HEK293 (cell line): ENCODE measurements around the gene CCDC170.

Experiments
- CTCF ChIA-PET: fragments of 350-600 bp; formaldehyde crosslinking; extraction: SDS; loops from one replicate; lab custom pipeline; 2021; ENCODE audit warnings: antibody characterized with exemption; lab: Yijun Ruan, JAX
- POLR2A ChIA-PET: fragments of 300-600 bp; formaldehyde crosslinking; extraction: SDS; loops from one replicate; lab custom pipeline; 2020; ENCODE audit warnings: antibody characterized with exemption, inconsistent platforms; lab: Yijun Ruan, JAX
- H3K27ac ChIP-seq: fragments of 200-500 bp; sonication (Bioruptor generic); 2 replicates; pipeline ENCODE4 v1.5.1; 2014; ENCODE audit warnings: low read depth, low read length, control low read depth, inconsistent platforms; ENCODE audit errors: extremely low read depth
- H3K36me3 ChIP-seq, 2 experiments: fragments of 200-500 bp in 1 of 2; sonication (Bioruptor generic) in 1 of 2; 1 replicate in 1 of 2; 2 replicates in 1 of 2; pipeline ENCODE4 v1.5.1; 2014 to 2017; ENCODE audit warnings: inconsistent platforms in 2 of 2, low read length in 2 of 2; ENCODE audit not compliant: control insufficient read depth in 2 of 2, insufficient read depth in 1 of 2
- H3K4me1 ChIP-seq: fragments of 200-500 bp; sonication (Bioruptor generic); 2 replicates; pipeline ENCODE4 v1.5.1; 2014; ENCODE audit warnings: mild to moderate bottlenecking, low read length, inconsistent platforms; ENCODE audit not compliant: control insufficient read depth, insufficient read depth
- H3K4me3 ChIP-seq: 2 replicates; pipeline ENCODE4 v1.5.1; 2011; ENCODE audit warnings: low read depth, mild to moderate bottlenecking, control low read depth, low read length, moderate library complexity
- H3K9me3 ChIP-seq: fragments of 200-500 bp; sonication (Bioruptor generic); 2 replicates; pipeline ENCODE4 v1.5.1; 2014; ENCODE audit warnings: low read depth, low read length, inconsistent platforms; ENCODE audit not compliant: control insufficient read depth, insufficient read depth
- GFI1B ChIP-seq: fragments of 450-650 bp; formaldehyde crosslinking; IDR thresholded peaks from 2 replicates; pipeline ENCODE4 v1.5.1; 2016; ENCODE audit warnings: missing biosample characterization, missing genetic modification characterization
- HOXC10 ChIP-seq: sonication (generic); formaldehyde crosslinking; IDR thresholded peaks from 2 replicates; pipeline ENCODE4 v1.8.1; 2023; ENCODE audit warnings: mild to moderate bottlenecking, missing genetic modification reagents
- ZBTB1 ChIP-seq: fragments of 450-650 bp; formaldehyde crosslinking; IDR thresholded peaks from 2 replicates; pipeline ENCODE4 v1.5.1; 2016; ENCODE audit warnings: missing biosample characterization, missing genetic modification characterization
- ZBTB20 ChIP-seq: fragments of 450-650 bp; formaldehyde crosslinking; IDR thresholded peaks from 2 replicates; pipeline ENCODE4 v1.5.1; 2016; ENCODE audit warnings: missing biosample characterization, missing genetic modification characterization
- ZEB2 ChIP-seq: fragments of 450-650 bp; formaldehyde crosslinking; IDR thresholded peaks from 2 replicates; pipeline ENCODE4 v1.5.1; 2016; ENCODE audit warnings: missing biosample characterization, missing genetic modification characterization
- ZNF133 ChIP-seq: fragments of 450-650 bp; formaldehyde crosslinking; IDR thresholded peaks from 2 replicates; pipeline ENCODE4 v1.5.1; 2016; ENCODE audit warnings: missing biosample characterization, missing genetic modification characterization
- ZNF138 ChIP-seq: fragments of 450-650 bp; formaldehyde crosslinking; IDR thresholded peaks from 2 replicates; pipeline ENCODE4 v1.5.1; 2016; ENCODE audit warnings: missing biosample characterization, missing genetic modification characterization, borderline replicate concordance
- ZNF157 ChIP-seq: fragments of 450-650 bp; formaldehyde crosslinking; IDR thresholded peaks from 2 replicates; pipeline ENCODE4 v1.5.1; 2016; ENCODE audit warnings: missing biosample characterization, missing genetic modification characterization
- ZNF202 ChIP-seq: fragments of 450-650 bp; formaldehyde crosslinking; IDR thresholded peaks from 2 replicates; pipeline ENCODE4 v1.5.1; 2016; ENCODE audit warnings: missing biosample characterization, missing genetic modification characterization, borderline replicate concordance
- ZNF366 ChIP-seq: fragments of 450-650 bp; formaldehyde crosslinking; conservative IDR thresholded peaks from 2 replicates; pipeline ENCODE4 v1.5.1; 2016; ENCODE audit warnings: missing biosample characterization, missing genetic modification characterization
- ZNF433 ChIP-seq: fragments of 450-650 bp; formaldehyde crosslinking; IDR thresholded peaks from 2 replicates; pipeline ENCODE4 v1.5.1; 2016; ENCODE audit warnings: missing biosample characterization, missing genetic modification characterization, low read depth
- ZNF585B ChIP-seq: fragments of 450-650 bp; formaldehyde crosslinking; IDR thresholded peaks from 2 replicates; pipeline ENCODE4 v1.5.1; 2016; ENCODE audit warnings: missing biosample characterization, missing genetic modification characterization
- ZNF660 ChIP-seq: fragments of 450-650 bp; IDR thresholded peaks from 2 replicates; pipeline ENCODE4 v1.5.1; 2018; ENCODE audit warnings: missing biosample characterization, mild to moderate bottlenecking, missing genetic modification characterization
- TF ChIP-seq, protein P1 (sequence below): fragments of 450-650 bp; formaldehyde crosslinking; IDR thresholded peaks from 2 replicates; pipeline ENCODE4 v1.5.1; 2016; ENCODE audit warnings: missing biosample characterization, missing genetic modification characterization
- TF ChIP-seq, protein P2 (sequence below): fragments of 450-650 bp; formaldehyde crosslinking; IDR thresholded peaks from 2 replicates; pipeline ENCODE4 v1.5.1; 2017; ENCODE audit warnings: missing biosample characterization, missing genetic modification characterization
- TF ChIP-seq, protein P3 (sequence below): fragments of 450-650 bp; formaldehyde crosslinking; IDR thresholded peaks from 2 replicates; pipeline ENCODE4 v1.5.1; 2017; ENCODE audit warnings: missing biosample characterization, mild to moderate bottlenecking, missing genetic modification characterization, moderate library complexity
- TF ChIP-seq, protein P4 (sequence below): fragments of 450-650 bp; formaldehyde crosslinking; IDR thresholded peaks from 2 replicates; pipeline ENCODE4 v1.5.1; 2016; ENCODE audit warnings: missing biosample characterization, missing genetic modification characterization
- TF ChIP-seq, protein P5 (sequence below): fragments of 450-650 bp; formaldehyde crosslinking; IDR thresholded peaks from 2 replicates; pipeline ENCODE4 v1.5.1; 2016; ENCODE audit warnings: missing biosample characterization, missing genetic modification characterization
- TF ChIP-seq, protein P6 (sequence below): fragments of 450-650 bp; formaldehyde crosslinking; IDR thresholded peaks from 2 replicates; pipeline ENCODE4 v1.5.1; 2016; ENCODE audit warnings: missing biosample characterization, missing genetic modification characterization

The CCDC170 gene

DNA sequence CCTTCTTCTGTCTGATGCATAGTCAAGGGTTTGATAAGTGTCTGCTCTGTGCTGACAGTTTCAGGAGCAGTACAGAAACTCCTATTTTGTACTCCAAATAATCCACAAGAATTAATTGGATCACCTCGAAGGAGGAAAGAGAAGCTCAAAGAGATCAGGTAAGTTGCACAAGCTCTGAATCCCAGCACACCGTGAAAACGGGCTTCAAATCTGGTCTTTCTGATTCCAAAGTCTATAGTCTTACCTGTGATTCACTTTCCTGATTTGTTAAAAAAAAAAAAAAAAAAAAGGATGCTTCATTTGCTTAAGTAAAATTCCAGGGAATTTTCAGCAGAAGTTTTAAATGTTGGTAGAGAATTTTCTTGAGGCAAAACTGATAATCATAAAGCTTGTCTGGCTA lies 157.8 kb downstream of the CCDC170 start:
- no peaks in the 10 kb centered on the region for H3K9me3 ChIP-seq
- ChIA-PET POLR2A (no interaction called here), CTCF (interaction anchor here (0.6 kb wide), 1 partner anchor 558 kb away, joined by 5 read pairs; no protein-coding TSS in a partner anchor)
- H3K36me3 ChIP-seq: no peaks in the 10 kb centered on the region
- no peaks in the 10 kb centered on the region for H3K4me1 ChIP-seq
- TF ChIP-seq, protein P1, sequence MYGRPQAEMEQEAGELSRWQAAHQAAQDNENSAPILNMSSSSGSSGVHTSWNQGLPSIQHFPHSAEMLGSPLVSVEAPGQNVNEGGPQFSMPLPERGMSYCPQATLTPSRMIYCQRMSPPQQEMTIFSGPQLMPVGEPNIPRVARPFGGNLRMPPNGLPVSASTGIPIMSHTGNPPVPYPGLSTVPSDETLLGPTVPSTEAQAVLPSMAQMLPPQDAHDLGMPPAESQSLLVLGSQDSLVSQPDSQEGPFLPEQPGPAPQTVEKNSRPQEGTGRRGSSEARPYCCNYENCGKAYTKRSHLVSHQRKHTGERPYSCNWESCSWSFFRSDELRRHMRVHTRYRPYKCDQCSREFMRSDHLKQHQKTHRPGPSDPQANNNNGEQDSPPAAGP: no peak
- TF ChIP-seq ZNF660 (tag by site-specific recombination) (no peak), ZNF433 (tag by site-specific recombination) (no peak), ZNF585B (tag by site-specific recombination) (no peak), GFI1B (tag by site-specific recombination) (no peak), HOXC10 (no peak), ZBTB1 (no peak), ZNF133 (tag by site-specific recombination) (no peak), ZEB2 (tag by site-specific recombination) (no peak), ZNF202 (tag by site-specific recombination) (no peak), ZNF138 (tag by site-specific recombination) (no peak), ZNF366 (no peak), ZNF157 (tag by site-specific recombination) (no peak), ZBTB20 (tag by site-specific recombination) (no peak)
- TF ChIP-seq, protein P2, sequence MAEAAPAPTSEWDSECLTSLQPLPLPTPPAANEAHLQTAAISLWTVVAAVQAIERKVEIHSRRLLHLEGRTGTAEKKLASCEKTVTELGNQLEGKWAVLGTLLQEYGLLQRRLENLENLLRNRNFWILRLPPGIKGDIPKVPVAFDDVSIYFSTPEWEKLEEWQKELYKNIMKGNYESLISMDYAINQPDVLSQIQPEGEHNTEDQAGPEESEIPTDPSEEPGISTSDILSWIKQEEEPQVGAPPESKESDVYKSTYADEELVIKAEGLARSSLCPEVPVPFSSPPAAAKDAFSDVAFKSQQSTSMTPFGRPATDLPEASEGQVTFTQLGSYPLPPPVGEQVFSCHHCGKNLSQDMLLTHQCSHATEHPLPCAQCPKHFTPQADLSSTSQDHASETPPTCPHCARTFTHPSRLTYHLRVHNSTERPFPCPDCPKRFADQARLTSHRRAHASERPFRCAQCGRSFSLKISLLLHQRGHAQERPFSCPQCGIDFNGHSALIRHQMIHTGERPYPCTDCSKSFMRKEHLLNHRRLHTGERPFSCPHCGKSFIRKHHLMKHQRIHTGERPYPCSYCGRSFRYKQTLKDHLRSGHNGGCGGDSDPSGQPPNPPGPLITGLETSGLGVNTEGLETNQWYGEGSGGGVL: no peak
- TF ChIP-seq, protein P3, sequence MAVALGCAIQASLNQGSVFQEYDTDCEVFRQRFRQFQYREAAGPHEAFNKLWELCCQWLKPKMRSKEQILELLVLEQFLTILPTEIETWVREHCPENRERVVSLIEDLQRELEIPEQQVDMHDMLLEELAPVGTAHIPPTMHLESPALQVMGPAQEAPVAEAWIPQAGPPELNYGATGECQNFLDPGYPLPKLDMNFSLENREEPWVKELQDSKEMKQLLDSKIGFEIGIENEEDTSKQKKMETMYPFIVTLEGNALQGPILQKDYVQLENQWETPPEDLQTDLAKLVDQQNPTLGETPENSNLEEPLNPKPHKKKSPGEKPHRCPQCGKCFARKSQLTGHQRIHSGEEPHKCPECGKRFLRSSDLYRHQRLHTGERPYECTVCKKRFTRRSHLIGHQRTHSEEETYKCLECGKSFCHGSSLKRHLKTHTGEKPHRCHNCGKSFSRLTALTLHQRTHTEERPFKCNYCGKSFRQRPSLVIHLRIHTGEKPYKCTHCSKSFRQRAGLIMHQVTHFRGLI: no peak
- TF ChIP-seq, protein P4, sequence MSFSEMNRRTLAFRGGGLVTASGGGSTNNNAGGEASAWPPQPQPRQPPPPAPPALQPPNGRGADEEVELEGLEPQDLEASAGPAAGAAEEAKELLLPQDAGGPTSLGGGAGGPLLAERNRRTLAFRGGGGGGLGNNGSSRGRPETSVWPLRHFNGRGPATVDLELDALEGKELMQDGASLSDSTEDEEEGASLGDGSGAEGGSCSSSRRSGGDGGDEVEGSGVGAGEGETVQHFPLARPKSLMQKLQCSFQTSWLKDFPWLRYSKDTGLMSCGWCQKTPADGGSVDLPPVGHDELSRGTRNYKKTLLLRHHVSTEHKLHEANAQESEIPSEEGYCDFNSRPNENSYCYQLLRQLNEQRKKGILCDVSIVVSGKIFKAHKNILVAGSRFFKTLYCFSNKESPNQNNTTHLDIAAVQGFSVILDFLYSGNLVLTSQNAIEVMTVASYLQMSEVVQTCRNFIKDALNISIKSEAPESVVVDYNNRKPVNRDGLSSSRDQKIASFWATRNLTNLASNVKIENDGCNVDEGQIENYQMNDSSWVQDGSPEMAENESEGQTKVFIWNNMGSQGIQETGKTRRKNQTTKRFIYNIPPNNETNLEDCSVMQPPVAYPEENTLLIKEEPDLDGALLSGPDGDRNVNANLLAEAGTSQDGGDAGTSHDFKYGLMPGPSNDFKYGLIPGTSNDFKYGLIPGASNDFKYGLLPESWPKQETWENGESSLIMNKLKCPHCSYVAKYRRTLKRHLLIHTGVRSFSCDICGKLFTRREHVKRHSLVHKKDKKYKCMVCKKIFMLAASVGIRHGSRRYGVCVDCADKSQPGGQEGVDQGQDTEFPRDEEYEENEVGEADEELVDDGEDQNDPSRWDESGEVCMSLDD (tag by site-specific recombination): no peak
- TF ChIP-seq, protein P5, sequence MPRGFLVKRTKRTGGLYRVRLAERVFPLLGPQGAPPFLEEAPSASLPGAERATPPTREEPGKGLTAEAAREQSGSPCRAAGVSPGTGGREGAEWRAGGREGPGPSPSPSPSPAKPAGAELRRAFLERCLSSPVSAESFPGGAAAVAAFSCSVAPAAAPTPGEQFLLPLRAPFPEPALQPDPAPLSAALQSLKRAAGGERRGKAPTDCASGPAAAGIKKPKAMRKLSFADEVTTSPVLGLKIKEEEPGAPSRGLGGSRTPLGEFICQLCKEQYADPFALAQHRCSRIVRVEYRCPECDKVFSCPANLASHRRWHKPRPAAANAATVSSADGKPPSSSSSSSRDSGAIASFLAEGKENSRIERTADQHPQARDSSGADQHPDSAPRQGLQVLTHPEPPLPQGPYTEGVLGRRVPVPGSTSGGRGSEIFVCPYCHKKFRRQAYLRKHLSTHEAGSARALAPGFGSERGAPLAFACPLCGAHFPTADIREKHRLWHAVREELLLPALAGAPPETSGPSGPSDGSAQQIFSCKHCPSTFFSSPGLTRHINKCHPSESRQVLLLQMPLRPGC (tag by site-specific recombination): no peak
- TF ChIP-seq, protein P6, sequence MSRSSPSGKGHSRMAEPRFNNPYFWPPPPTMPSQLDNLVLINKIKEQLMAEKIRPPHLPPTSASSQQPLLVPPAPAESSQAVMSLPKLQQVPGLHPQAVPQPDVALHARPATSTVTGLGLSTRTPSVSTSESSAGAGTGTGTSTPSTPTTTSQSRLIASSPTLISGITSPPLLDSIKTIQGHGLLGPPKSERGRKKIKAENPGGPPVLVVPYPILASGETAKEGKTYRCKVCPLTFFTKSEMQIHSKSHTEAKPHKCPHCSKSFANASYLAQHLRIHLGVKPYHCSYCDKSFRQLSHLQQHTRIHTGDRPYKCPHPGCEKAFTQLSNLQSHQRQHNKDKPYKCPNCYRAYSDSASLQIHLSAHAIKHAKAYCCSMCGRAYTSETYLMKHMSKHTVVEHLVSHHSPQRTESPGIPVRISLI (tag by site-specific recombination): no peak
- H3K27ac ChIP-seq: no peak overlapping the region
- H3K4me3 ChIP-seq: no peak overlapping the region
